Measurements from ENCODE around the gene UBE2E1.

DNA sequence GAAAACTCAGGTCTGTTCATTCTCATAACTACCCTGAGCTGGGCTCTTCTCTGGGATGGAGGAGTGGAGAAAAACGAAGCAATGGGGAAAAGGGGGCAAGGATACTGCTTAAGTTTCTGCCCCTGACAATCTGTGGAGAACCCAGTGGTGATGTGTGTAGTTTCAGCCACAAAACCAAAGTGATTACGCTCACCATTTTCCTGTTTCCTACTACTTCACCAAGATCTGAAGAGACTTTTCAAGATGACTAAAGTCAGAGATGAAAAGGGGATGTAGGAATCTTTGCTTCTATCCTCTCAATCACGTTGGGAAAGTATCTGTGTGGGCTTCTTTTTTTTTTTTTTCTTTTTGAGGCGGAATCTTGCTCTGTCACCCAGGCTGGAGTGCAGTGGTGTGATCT, 8.3 kb upstream of the UBE2E1 start:
- TF ChIP-seq POLR2A (IDR thresholded peaks at IDR 0.05; ENCODE audit: extremely low read depth, insufficient read length): no peak
- TF ChIP-seq, protein P1, sequence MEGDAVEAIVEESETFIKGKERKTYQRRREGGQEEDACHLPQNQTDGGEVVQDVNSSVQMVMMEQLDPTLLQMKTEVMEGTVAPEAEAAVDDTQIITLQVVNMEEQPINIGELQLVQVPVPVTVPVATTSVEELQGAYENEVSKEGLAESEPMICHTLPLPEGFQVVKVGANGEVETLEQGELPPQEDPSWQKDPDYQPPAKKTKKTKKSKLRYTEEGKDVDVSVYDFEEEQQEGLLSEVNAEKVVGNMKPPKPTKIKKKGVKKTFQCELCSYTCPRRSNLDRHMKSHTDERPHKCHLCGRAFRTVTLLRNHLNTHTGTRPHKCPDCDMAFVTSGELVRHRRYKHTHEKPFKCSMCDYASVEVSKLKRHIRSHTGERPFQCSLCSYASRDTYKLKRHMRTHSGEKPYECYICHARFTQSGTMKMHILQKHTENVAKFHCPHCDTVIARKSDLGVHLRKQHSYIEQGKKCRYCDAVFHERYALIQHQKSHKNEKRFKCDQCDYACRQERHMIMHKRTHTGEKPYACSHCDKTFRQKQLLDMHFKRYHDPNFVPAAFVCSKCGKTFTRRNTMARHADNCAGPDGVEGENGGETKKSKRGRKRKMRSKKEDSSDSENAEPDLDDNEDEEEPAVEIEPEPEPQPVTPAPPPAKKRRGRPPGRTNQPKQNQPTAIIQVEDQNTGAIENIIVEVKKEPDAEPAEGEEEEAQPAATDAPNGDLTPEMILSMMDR (IDR thresholded peaks at IDR 0.05; ENCODE audit: low read depth, low read length): no peak

Data from NB4 (cell line).